ENCODE data around the gene NOP56.
A peak's percentile ranks its signal among the peaks of the same experiment; 100 is the strongest.

The NOP56 gene

DNA sequence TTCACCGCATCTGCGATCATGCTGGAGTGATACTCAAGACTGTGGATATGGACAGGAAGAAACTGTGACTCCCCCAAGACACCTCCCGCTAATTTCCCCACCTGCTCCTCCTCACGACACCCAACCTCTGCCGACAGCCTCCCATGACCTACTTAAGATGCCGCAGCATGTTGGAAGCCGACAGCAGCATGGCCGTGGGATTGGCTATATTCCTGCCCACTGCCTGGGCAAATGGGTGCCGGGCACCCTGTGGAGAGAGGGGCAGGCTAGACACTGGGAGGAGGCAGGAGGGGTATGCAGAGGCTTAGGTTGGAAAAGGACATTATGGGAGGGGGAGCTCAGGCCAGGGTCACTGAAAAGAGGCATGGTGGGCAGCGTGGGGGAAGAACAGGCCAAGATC is 7.1 kb downstream of the NOP56 start:
- TF ChIP-seq, protein P1, sequence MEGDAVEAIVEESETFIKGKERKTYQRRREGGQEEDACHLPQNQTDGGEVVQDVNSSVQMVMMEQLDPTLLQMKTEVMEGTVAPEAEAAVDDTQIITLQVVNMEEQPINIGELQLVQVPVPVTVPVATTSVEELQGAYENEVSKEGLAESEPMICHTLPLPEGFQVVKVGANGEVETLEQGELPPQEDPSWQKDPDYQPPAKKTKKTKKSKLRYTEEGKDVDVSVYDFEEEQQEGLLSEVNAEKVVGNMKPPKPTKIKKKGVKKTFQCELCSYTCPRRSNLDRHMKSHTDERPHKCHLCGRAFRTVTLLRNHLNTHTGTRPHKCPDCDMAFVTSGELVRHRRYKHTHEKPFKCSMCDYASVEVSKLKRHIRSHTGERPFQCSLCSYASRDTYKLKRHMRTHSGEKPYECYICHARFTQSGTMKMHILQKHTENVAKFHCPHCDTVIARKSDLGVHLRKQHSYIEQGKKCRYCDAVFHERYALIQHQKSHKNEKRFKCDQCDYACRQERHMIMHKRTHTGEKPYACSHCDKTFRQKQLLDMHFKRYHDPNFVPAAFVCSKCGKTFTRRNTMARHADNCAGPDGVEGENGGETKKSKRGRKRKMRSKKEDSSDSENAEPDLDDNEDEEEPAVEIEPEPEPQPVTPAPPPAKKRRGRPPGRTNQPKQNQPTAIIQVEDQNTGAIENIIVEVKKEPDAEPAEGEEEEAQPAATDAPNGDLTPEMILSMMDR (conservative IDR thresholded peaks at IDR 0.05; ENCODE audit: low read depth, low read length): no peak
- H3K4me3 ChIP-seq (ENCODE audit: low read depth, low read length): no peak overlapping the region
- DNase-seq (ENCODE audit: low read depth): no peak

DNA sequence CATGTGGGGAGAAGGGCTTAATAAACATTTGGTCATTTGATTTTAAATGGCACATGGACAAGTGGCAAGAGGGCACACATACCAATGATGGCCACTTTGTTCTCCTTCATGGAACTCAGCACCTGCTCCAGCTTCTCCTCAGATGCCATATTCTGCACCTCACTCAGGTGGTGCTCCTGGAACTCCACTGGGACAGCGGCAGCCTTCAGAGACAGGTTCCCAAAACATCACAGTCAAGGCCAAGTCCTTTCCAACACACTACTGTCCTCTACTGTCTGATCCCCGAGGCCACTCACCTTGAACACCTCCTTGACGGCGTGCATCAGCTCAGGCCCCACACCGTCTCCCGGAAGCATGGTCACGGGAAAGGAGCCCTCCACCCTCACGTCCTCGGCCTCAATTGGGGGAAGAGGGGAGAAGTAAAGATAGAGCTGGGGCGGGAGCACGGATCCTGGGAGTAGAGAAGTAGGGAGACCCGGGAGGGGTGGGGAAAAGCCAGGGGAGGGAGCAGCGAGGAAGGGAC is 11.0 kb downstream of the NOP56 start:
- H3K4me3 ChIP-seq (ENCODE audit: low read depth, low read length): peak overlapping the region; percentile 94
- TF ChIP-seq, protein P1 (conservative IDR thresholded peaks at IDR 0.05; ENCODE audit: low read depth, low read length): no peak

DNA sequence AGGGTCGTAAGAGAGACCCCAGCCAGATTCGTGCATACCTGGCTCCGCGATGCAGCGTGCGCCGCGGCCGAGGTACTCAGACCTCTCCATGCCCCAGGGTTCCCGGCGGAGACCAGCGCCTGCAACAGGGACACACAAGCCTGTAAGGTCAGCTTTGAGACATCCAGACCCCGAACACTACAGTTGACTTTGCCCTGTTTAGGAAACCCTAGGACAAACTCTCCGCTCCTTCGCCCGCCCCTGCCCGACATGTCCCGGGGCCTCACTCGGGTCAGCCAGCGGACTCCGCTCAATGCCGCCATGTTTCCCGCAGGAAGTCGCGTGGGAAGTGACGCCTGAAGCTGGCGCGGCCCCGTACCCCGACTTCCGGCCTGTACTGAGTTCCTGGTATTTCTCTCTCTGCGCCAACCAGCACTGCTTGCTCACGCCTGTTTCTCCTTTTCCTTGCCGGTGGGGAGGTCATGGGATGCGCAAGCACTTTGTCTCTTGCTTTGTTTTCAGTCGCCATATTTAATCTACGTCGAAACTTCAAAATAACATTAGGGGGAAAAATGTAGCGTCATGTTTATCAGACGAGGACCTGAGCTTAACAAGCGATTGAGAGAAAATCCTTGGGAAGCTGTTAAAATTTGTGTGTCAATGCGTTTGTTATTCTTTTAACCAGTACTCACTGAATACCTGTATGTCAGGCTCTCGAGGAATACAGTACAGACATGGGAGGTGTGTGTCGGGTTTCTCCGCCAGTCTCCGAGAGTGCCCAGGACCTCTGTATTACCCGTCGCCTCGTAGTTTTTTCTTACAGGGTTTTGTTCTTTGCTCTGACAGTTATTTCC is 11.7 kb downstream of the NOP56 start, which contains the start of gene IDH3B:
IDH3B (minus strand) TSS at position 330 of the 833 bp plus-strand sequence; CDS start at position 302, 28 bp downstream.
- H3K4me3 ChIP-seq (ENCODE audit: low read depth, low read length): peak within 1 kb of the TSS; percentile 94
- TF ChIP-seq, protein P1 (conservative IDR thresholded peaks at IDR 0.05; ENCODE audit: low read depth, low read length): no peak
- peak; percentile 96 for DNase-seq (ENCODE audit: low read depth)

More for the DNA sequence above, 11.0 kb downstream of the NOP56 start:
- no peak for DNase-seq (ENCODE audit: low read depth)

DNA sequence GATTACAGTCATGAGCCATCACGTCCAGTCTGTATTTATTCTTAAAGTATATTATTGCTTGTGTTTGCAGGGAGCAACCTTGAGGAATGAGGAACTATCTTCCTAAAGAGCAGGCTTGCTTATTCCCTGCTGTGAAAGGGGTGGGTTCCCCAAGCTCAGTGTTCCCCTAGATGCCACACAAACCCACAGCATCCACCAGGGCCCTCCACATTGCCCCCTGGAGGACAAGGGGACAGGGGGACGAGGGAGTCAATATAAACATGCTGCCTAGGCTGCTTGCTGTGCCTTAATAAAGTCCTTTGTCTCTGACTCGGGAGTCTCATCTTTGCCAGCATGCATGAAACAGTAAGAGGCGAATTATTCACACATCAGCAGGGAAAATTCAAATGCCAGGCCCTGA is 19.5 kb downstream of the NOP56 start:
- TF ChIP-seq, protein P1 (conservative IDR thresholded peaks at IDR 0.05; ENCODE audit: low read depth, low read length): peak; percentile 33
- DNase-seq (ENCODE audit: low read depth): no peak
- H3K4me3 ChIP-seq (ENCODE audit: low read depth, low read length): no peak overlapping the region

DNA sequence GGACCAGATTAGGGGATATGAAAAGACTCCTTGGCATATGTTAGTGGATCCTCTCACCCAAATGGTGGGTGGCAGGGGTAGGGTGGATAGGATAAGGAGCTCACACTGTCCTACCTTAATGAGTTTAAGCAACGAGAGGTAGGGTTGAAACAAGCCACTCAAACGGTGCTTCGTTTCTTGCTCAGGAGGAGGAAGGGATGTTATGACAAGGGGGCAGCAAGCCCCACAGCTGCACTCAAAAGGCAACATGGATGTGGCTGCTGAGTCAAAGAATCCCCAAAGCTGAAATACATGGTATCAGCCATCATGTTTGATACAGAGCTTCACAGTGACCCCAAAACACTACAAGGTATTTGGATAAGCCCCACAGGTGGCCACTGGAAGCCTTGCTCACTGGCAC is 20.0 kb downstream of the NOP56 start:
- no peak for DNase-seq (ENCODE audit: low read depth)
- TF ChIP-seq, protein P1 (conservative IDR thresholded peaks at IDR 0.05; ENCODE audit: low read depth, low read length): no peak
- no peak overlapping the region for H3K4me3 ChIP-seq (ENCODE audit: low read depth, low read length)

DNA sequence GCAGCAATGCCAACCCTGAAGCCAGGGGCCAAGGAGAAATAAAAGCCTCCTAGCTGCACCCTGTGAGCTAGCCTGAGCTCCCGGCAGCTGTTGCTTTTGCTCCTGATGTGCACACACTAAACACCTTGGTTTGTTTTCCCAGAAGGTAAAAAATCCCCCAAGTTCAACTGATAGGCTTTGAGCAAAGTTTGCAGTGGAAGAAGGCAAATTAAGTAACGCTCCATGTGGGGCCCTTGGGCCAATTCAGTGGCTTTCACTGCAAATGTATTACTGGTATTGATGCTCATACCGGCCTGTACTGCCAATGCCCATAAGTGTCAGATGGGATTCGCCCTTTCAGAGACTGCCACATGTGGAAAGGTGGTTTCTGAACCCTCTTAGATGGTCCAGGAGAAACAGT is 21.0 kb downstream of the NOP56 start:
- DNase-seq (ENCODE audit: low read depth): no peak
- TF ChIP-seq, protein P1 (conservative IDR thresholded peaks at IDR 0.05; ENCODE audit: low read depth, low read length): no peak
- no peak overlapping the region for H3K4me3 ChIP-seq (ENCODE audit: low read depth, low read length)

All from choroid plexus epithelial cell (primary cell).